ENCODE measurements around the gene KNSTRN. TPM values are rescaled to one million over a fixed set of nuclear protein-coding genes. Genes with fewer than 3 reads are reported as not detected.

The KNSTRN gene
- total RNA-seq, 4 donors from 2014 or later = 13.5 to 24.3 (median 18.9) TPM

DNA sequence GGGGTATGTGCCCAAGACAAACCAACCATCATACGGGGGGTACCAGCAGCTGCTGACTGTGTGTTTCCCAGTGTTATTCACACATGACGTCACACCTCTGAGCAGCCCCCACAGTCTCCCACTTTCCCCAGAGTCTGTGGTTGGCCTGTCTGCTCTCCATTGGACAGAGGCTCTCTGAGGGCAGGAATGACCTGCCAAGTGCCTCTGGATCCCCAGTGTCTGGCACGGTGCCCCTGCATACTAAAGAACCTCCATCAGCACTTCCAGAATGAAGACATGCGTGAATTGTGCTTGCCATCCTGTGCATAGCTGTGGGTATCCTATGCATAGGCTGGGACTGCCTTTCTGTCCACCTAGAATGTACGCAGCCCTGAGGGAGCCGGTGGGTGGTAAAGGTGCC is 38.3 kb upstream of the KNSTRN start:
- Histone ChIP-seq H3K27ac (no peak overlapping the region), H3K36me3 (no peaks in the 10 kb centered on the region), H3K27me3 (no peaks in the 10 kb centered on the region), H3K9me3 (no peaks in the 10 kb centered on the region), H3K4me1 (peaks cover 55% of the 10 kb centered on the region), H3K4me3 (no peak overlapping the region)
- no peak for DNase-seq (ENCODE audit: low spot score in 2 of 2)
- TF ChIP-seq POLR2AphosphoS5 (IDR thresholded peaks at IDR 0.05) = no peak
- TF ChIP-seq, protein P1, sequence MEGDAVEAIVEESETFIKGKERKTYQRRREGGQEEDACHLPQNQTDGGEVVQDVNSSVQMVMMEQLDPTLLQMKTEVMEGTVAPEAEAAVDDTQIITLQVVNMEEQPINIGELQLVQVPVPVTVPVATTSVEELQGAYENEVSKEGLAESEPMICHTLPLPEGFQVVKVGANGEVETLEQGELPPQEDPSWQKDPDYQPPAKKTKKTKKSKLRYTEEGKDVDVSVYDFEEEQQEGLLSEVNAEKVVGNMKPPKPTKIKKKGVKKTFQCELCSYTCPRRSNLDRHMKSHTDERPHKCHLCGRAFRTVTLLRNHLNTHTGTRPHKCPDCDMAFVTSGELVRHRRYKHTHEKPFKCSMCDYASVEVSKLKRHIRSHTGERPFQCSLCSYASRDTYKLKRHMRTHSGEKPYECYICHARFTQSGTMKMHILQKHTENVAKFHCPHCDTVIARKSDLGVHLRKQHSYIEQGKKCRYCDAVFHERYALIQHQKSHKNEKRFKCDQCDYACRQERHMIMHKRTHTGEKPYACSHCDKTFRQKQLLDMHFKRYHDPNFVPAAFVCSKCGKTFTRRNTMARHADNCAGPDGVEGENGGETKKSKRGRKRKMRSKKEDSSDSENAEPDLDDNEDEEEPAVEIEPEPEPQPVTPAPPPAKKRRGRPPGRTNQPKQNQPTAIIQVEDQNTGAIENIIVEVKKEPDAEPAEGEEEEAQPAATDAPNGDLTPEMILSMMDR (IDR thresholded peaks at IDR 0.05) = no peak
- TF ChIP-seq EP300 (IDR thresholded peaks at IDR 0.05) = no peak
- TF ChIP-seq POLR2A (IDR thresholded peaks at IDR 0.05) = no peak
- WGBS = 57% methylated on average over 5 of the region's 6 CpGs

DNA sequence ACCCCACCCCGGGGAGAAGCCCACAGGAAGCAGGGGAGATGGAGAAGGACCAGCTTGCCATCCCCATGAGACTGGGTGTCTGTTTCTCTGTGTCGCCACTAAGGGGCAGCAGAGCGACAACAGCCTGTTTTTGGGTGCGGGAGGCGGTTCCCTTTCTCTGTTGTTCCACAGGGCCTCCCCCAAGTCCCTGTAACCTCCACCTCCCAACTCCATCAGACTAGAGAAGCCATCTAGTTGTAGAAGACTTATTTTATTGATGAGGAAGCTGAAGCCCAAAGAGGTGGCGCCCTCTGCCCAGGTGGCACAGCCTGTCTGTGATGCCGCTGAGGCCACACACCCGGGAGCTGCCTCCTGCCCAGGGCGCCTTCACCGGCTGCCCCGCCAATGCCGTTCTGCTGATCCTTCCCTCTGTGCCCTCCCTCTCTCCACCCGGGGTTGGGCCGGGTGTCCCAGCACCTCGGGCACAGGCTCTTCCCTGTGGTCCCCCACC is 37.8 kb upstream of the KNSTRN start:
- TF ChIP-seq EP300 (IDR thresholded peaks at IDR 0.05) = no peak
- TF ChIP-seq POLR2AphosphoS5 (IDR thresholded peaks at IDR 0.05) = no peak
- TF ChIP-seq, protein P1 (IDR thresholded peaks at IDR 0.05) = peak; percentile 71 to 83
- TF ChIP-seq POLR2A (IDR thresholded peaks at IDR 0.05) = no peak
- H3K4me3 ChIP-seq = no peak overlapping the region
- WGBS = 42% methylated on average over 8 of the region's 15 CpGs
- H3K27me3 ChIP-seq = no peaks in the 10 kb centered on the region
- peaks cover 50% of the 10 kb centered on the region for H3K4me1 ChIP-seq
- no peaks in the 10 kb centered on the region for H3K36me3 ChIP-seq
- H3K9me3 ChIP-seq = no peaks in the 10 kb centered on the region
- no peak for DNase-seq (ENCODE audit: low spot score in 2 of 2)
- no peak overlapping the region for H3K27ac ChIP-seq

DNA sequence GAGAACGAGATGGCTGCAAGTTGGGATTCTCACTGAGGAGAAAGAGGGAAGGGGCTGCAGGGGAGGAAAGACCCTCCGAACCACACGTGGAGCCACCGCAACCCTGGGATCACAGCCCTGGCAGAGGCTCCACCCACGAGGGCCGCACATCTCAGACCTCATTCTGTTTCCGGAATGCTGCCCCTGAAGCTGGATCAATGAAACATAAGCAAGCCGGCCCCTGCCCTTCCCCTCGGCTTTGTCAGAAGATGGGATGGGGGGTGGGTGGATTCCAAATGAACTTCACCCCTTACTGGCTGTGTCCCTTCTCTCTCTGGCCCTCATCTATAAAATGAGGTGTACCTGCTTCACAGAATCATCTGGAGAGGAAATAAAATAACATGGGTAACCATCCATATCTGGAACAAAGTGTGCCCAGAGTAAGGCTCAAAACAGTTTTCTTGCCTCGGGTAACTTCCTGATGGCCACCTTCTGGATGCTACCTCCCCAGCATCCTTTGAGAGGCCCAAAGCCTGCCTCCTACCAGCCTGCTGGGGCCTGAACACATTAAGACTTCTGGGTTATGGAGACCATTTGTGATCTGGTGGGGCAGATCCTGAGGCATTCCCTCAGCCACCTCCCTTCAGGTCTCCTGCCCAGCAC is 37.2 kb upstream of the KNSTRN start:
- H3K9me3 ChIP-seq = no peaks in the 10 kb centered on the region
- H3K4me1 ChIP-seq = peaks cover 44% of the 10 kb centered on the region
- no peak overlapping the region for H3K27ac ChIP-seq
- no peak for TF ChIP-seq EP300 (IDR thresholded peaks at IDR 0.05)
- WGBS = 80% methylated on average over 5 of the region's 10 CpGs
- no peaks in the 10 kb centered on the region for H3K36me3 ChIP-seq
- no peaks in the 10 kb centered on the region for H3K27me3 ChIP-seq
- no peak overlapping the region for H3K4me3 ChIP-seq
- no peak for DNase-seq (ENCODE audit: low spot score in 2 of 2)

DNA sequence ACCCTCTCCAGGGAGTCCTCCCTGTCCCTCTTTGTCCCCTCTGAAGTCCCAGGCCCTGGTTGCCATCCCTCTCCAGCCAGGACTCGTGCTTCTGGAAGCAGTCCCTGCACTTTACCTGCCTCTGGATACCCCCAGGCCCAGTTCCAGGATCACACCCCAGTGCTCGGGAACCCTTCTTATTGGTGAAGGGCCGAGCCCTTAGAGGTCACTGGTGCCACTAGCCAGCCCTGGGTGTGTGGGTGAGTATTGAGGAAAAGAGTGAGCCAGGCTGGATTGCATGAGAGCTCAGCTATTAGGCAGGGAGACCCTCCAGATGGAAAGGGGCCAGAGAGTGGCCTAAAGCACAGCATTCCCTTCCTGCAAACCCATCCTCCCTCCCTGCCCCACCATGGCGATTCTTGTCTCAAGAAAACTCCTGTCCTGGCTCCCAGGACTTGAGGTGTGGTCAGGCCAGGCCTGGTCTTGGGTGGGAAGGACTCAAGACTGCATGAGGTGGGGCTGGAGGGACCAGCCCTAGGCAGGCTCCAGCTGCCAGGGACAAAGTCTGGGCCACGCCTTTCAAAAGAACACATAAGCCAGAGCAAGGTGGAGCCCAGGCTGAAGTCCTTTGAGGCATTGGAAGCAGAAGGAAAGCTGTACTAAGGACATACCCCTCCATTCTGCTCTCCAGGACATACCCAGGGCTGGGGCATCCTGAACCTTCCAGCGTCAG is 36.5 kb upstream of the KNSTRN start:
- no peak overlapping the region for H3K27ac ChIP-seq
- DNase-seq (ENCODE audit: low spot score in 2 of 2) = no peak

DNA sequence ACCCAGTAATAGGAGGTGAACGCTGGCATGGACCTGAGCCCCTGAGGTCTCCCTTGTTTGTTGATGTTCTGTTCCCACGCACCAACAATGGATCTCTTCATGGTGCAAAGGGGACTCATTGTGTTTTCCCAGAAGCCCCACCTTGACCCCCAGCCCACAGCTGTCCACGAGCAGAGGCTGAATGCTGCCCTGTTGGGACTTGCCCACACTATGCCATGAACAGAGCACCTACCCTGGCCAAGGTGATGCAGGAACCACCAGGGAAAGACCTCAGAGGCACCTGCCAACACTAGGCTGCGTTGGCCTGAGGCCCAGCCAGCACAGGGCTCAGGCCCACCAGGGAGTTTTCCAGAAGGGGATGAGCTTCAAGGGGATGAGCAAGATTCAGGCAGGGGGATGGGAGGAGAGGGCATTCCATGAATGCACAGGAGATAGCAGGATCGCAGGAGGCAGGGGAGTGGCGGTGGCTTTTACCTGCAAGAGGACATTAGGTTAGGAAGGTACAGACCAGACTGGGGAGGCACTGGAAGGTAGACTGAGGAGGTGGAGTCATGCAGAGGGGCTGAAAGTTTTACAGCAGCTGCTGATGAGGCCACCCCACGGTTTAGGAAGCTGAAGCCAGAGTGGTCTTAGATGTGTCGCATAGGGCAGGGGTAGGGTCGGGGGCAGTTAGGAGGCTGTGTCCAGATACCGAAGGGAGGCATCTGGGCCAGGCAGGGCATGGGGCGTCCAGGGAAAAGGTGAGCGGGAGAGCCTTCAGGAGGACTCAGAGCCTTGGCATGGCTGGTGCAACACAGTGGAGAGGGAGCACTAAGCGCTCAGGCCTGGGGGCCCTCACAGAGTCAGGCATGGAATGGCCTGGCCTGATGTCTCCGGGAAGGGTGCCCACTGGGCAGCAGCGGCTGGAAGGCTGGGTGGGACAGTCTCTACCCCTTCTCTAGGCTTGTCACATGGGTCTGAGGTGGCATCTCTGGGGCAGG is 35.7 kb upstream of the KNSTRN start:
- no peaks in the 10 kb centered on the region for H3K36me3 ChIP-seq
- peaks cover 28% of the 10 kb centered on the region for H3K4me1 ChIP-seq
- no peak overlapping the region for H3K4me3 ChIP-seq
- no peaks in the 10 kb centered on the region for H3K27me3 ChIP-seq
- TF ChIP-seq, protein P1 (IDR thresholded peaks at IDR 0.05) = no peak
- TF ChIP-seq POLR2AphosphoS5 (IDR thresholded peaks at IDR 0.05) = no peak
- WGBS = 88% methylated on average over 15 of the region's 15 CpGs
- H3K9me3 ChIP-seq = no peaks in the 10 kb centered on the region
- no peak overlapping the region for H3K27ac ChIP-seq
- DNase-seq (ENCODE audit: low spot score in 2 of 2) = no peak

More for the DNA sequence above, 36.5 kb upstream of the KNSTRN start:
- Histone ChIP-seq H3K4me1 (peaks cover 37% of the 10 kb centered on the region), H3K27me3 (no peaks in the 10 kb centered on the region), H3K4me3 (no peak overlapping the region), H3K36me3 (no peaks in the 10 kb centered on the region), H3K9me3 (no peaks in the 10 kb centered on the region)
- WGBS = 77% methylated on average over 5 of the region's 6 CpGs
- TF ChIP-seq POLR2AphosphoS5 (IDR thresholded peaks at IDR 0.05) (no peak), POLR2A (IDR thresholded peaks at IDR 0.05) (no peak), EP300 (IDR thresholded peaks at IDR 0.05) (no peak)
- TF ChIP-seq, protein P1 (IDR thresholded peaks at IDR 0.05) = no peak

Measured in suprapubic skin (tissue), 4 donors.